HEK293 (cell line): ENCODE measurements around the gene PRKG1.

Source experiments
- CTCF ChIA-PET: fragments of 350-600 bp; formaldehyde crosslinking; extraction: SDS; loops from one replicate; lab custom pipeline; 2021; ENCODE audit warnings: antibody characterized with exemption; lab: Yijun Ruan, JAX
- POLR2A ChIA-PET: fragments of 300-600 bp; formaldehyde crosslinking; extraction: SDS; loops from one replicate; lab custom pipeline; 2020; ENCODE audit warnings: antibody characterized with exemption, inconsistent platforms; lab: Yijun Ruan, JAX
- H3K27ac ChIP-seq: fragments of 200-500 bp; sonication (Bioruptor generic); 2 replicates; pipeline ENCODE4 v1.5.1; 2014; ENCODE audit warnings: low read depth, low read length, control low read depth, inconsistent platforms; ENCODE audit errors: extremely low read depth
- H3K36me3 ChIP-seq, 2 experiments: fragments of 200-500 bp in 1 of 2; sonication (Bioruptor generic) in 1 of 2; 1 replicate in 1 of 2; 2 replicates in 1 of 2; pipeline ENCODE4 v1.5.1; 2014 to 2017; ENCODE audit warnings: inconsistent platforms in 2 of 2, low read length in 2 of 2; ENCODE audit not compliant: control insufficient read depth in 2 of 2, insufficient read depth in 1 of 2
- H3K4me1 ChIP-seq: fragments of 200-500 bp; sonication (Bioruptor generic); 2 replicates; pipeline ENCODE4 v1.5.1; 2014; ENCODE audit warnings: mild to moderate bottlenecking, low read length, inconsistent platforms; ENCODE audit not compliant: control insufficient read depth, insufficient read depth
- H3K4me3 ChIP-seq: 2 replicates; pipeline ENCODE4 v1.5.1; 2011; ENCODE audit warnings: low read depth, mild to moderate bottlenecking, control low read depth, low read length, moderate library complexity
- H3K9me3 ChIP-seq: fragments of 200-500 bp; sonication (Bioruptor generic); 2 replicates; pipeline ENCODE4 v1.5.1; 2014; ENCODE audit warnings: low read depth, low read length, inconsistent platforms; ENCODE audit not compliant: control insufficient read depth, insufficient read depth
- GLI4 ChIP-seq: fragments of 450-650 bp; formaldehyde crosslinking; IDR thresholded peaks from 2 replicates; pipeline ENCODE4 v1.5.1; 2016; ENCODE audit warnings: missing biosample characterization, missing genetic modification characterization
- TCF7L2 ChIP-seq: IDR thresholded peaks from 2 replicates; pipeline ENCODE4 v1.6.1; 2011; ENCODE audit warnings: low read depth, mild to moderate bottlenecking, inconsistent platforms, low read length, moderate library complexity, borderline replicate concordance
- ZBTB11 ChIP-seq: fragments of 450-650 bp; formaldehyde crosslinking; conservative IDR thresholded peaks from 2 replicates; pipeline ENCODE4 v1.5.1; 2016; ENCODE audit warnings: low read depth, missing biosample characterization, missing genetic modification characterization
- ZNF292 ChIP-seq: fragments of 450-650 bp; formaldehyde crosslinking; IDR thresholded peaks from 2 replicates; pipeline ENCODE4 v1.5.1; 2016; ENCODE audit warnings: low read depth, missing biosample characterization, missing genetic modification characterization, borderline replicate concordance
- ZNF585B ChIP-seq: fragments of 450-650 bp; formaldehyde crosslinking; IDR thresholded peaks from 2 replicates; pipeline ENCODE4 v1.5.1; 2016; ENCODE audit warnings: missing biosample characterization, missing genetic modification characterization
- ZNF791 ChIP-seq: fragments of 450-650 bp; formaldehyde crosslinking; IDR thresholded peaks from 2 replicates; pipeline ENCODE4 v1.5.1; 2016; ENCODE audit warnings: missing biosample characterization, missing genetic modification characterization
- ZNF843 ChIP-seq: fragments of 450-650 bp; formaldehyde crosslinking; IDR thresholded peaks from 2 replicates; pipeline ENCODE4 v1.5.1; 2016; ENCODE audit warnings: missing biosample characterization, missing genetic modification characterization
- ZSCAN4 ChIP-seq: fragments of 450-650 bp; formaldehyde crosslinking; IDR thresholded peaks from 2 replicates; pipeline ENCODE4 v1.5.1; 2017; ENCODE audit warnings: missing biosample characterization, missing genetic modification characterization
- TF ChIP-seq, protein P1 (sequence below): fragments of 450-650 bp; formaldehyde crosslinking; IDR thresholded peaks from 2 replicates; pipeline ENCODE4 v1.5.1; 2016; ENCODE audit warnings: missing biosample characterization, missing genetic modification characterization, borderline replicate concordance
- TF ChIP-seq, protein P2 (sequence below): fragments of 450-650 bp; formaldehyde crosslinking; IDR thresholded peaks from 2 replicates; pipeline ENCODE4 v1.5.0; 2017; ENCODE audit warnings: missing biosample characterization, missing genetic modification characterization, borderline replicate concordance
- TF ChIP-seq, protein P3 (sequence below): fragments of 450-650 bp; formaldehyde crosslinking; IDR thresholded peaks from 2 replicates; pipeline ENCODE4; 2016; ENCODE audit warnings: missing biosample characterization, missing genetic modification characterization
- TF ChIP-seq, protein P4 (sequence below): fragments of 450-650 bp; formaldehyde crosslinking; IDR thresholded peaks from 2 replicates; pipeline ENCODE4 v1.5.1; 2016; ENCODE audit warnings: missing biosample characterization, missing genetic modification characterization, borderline replicate concordance

Gene PRKG1

GRCh38 chr10:51675088-51675487 is 600.8 kb downstream of the PRKG1 start:
- POLR2A ChIA-PET: no interaction called here
- TF ChIP-seq ZNF843 (tag by site-specific recombination) (no peak), GLI4 (no peak), ZBTB11 (no peak), ZNF292 (tag by site-specific recombination) (no peak), TCF7L2 (no peak), ZNF791 (tag by site-specific recombination) (no peak), ZNF585B (tag by site-specific recombination) (no peak), ZSCAN4 (tag by site-specific recombination) (no peak)
- TF ChIP-seq, protein P1, sequence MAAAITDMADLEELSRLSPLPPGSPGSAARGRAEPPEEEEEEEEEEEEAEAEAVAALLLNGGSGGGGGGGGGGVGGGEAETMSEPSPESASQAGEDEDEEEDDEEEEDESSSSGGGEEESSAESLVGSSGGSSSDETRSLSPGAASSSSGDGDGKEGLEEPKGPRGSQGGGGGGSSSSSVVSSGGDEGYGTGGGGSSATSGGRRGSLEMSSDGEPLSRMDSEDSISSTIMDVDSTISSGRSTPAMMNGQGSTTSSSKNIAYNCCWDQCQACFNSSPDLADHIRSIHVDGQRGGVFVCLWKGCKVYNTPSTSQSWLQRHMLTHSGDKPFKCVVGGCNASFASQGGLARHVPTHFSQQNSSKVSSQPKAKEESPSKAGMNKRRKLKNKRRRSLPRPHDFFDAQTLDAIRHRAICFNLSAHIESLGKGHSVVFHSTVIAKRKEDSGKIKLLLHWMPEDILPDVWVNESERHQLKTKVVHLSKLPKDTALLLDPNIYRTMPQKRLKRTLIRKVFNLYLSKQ (tag by site-specific recombination): no peak
- TF ChIP-seq, protein P2, sequence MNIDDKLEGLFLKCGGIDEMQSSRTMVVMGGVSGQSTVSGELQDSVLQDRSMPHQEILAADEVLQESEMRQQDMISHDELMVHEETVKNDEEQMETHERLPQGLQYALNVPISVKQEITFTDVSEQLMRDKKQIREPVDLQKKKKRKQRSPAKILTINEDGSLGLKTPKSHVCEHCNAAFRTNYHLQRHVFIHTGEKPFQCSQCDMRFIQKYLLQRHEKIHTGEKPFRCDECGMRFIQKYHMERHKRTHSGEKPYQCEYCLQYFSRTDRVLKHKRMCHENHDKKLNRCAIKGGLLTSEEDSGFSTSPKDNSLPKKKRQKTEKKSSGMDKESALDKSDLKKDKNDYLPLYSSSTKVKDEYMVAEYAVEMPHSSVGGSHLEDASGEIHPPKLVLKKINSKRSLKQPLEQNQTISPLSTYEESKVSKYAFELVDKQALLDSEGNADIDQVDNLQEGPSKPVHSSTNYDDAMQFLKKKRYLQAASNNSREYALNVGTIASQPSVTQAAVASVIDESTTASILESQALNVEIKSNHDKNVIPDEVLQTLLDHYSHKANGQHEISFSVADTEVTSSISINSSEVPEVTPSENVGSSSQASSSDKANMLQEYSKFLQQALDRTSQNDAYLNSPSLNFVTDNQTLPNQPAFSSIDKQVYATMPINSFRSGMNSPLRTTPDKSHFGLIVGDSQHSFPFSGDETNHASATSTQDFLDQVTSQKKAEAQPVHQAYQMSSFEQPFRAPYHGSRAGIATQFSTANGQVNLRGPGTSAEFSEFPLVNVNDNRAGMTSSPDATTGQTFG (tag by site-specific recombination): no peak
- TF ChIP-seq, protein P3, sequence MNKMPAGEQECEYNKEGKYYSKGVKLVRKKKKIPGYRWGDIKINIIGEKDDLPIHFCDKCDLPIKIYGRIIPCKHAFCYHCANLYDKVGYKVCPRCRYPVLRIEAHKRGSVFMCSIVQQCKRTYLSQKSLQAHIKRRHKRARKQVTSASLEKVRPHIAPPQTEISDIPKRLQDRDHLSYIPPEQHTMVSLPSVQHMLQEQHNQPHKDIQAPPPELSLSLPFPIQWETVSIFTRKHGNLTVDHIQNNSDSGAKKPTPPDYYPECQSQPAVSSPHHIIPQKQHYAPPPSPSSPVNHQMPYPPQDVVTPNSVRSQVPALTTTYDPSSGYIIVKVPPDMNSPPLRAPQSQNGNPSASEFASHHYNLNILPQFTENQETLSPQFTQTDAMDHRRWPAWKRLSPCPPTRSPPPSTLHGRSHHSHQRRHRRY (tag by site-specific recombination): no peak
- TF ChIP-seq, protein P4, sequence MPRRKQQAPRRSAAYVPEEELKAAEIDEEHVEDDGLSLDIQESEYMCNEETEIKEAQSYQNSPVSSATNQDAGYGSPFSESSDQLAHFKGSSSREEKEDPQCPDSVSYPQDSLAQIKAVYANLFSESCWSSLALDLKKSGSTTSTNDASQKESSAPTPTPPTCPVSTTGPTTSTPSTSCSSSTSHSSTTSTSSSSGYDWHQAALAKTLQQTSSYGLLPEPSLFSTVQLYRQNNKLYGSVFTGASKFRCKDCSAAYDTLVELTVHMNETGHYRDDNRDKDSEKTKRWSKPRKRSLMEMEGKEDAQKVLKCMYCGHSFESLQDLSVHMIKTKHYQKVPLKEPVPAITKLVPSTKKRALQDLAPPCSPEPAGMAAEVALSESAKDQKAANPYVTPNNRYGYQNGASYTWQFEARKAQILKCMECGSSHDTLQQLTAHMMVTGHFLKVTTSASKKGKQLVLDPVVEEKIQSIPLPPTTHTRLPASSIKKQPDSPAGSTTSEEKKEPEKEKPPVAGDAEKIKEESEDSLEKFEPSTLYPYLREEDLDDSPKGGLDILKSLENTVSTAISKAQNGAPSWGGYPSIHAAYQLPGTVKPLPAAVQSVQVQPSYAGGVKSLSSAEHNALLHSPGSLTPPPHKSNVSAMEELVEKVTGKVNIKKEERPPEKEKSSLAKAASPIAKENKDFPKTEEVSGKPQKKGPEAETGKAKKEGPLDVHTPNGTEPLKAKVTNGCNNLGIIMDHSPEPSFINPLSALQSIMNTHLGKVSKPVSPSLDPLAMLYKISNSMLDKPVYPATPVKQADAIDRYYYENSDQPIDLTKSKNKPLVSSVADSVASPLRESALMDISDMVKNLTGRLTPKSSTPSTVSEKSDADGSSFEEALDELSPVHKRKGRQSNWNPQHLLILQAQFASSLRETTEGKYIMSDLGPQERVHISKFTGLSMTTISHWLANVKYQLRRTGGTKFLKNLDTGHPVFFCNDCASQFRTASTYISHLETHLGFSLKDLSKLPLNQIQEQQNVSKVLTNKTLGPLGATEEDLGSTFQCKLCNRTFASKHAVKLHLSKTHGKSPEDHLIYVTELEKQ: no peak
- CTCF ChIA-PET: no interaction called here

More at GRCh38 chr10:51675088-51675487, 600.8 kb downstream of the PRKG1 start:
- no peaks in the 10 kb centered on the region for H3K4me1 ChIP-seq
- no peak overlapping the region for H3K27ac ChIP-seq
- no peak overlapping the region for H3K4me3 ChIP-seq
- no peaks in the 10 kb centered on the region for H3K36me3 ChIP-seq
- H3K9me3 ChIP-seq: no peaks in the 10 kb centered on the region
